IMR-90 (cell line): Measurements from ENCODE around the gene SPATA3. TPM values are rescaled to one million over a fixed set of nuclear protein-coding genes. Genes with fewer than 3 reads are reported as not detected.

ENCODE experiments used
- ATAC-seq: fragments of 200-7000 bp; cut with Tn5 transposase; 2 replicates; pipeline ENCODE4 v1.9.1; 2020; ENCODE audit warnings: low read depth, mild to moderate bottlenecking, moderate library complexity
- BruUV-seq: library from RNA; stranded (reverse); fragments of 400-500 nt; replicated peaks from 2 replicates; lab custom pipeline; 2021; lab: Mats Ljungman, UMichigan
- CTCF ChIA-PET: fragments of 300-600 bp; formaldehyde crosslinking; extraction: SDS; loops from one replicate; lab custom pipeline; 2021; ENCODE audit warnings: antibody characterized with exemption; lab: Yijun Ruan, JAX
- POLR2A ChIA-PET: fragments of 300-600 bp; sonication (Branson Sonifier 250); formaldehyde crosslinking; loops from one replicate; lab custom pipeline; 2022; ENCODE audit warnings: antibody characterized with exemption; ENCODE audit not compliant: unreplicated experiment; lab: Charles Lee
- DNase-seq: peaks from one replicate; pipeline ENCODE4 v3.0.0; 2013
- H2AFZ ChIP-seq: replicated peaks from 2 replicates; pipeline ENCODE3; 2013; ENCODE audit warnings: low read length, mild to moderate bottlenecking; ENCODE audit not compliant: poor library complexity
- H2AK5ac ChIP-seq: 2 replicates; pipeline ENCODE4 v1.6.1; 2013; ENCODE audit warnings: low read depth, low read length, inconsistent platforms
- H2AK9ac ChIP-seq: replicated peaks from 2 replicates; pipeline ENCODE3; 2013; ENCODE audit warnings: mild to moderate bottlenecking, low read depth, low read length, moderate library complexity; ENCODE audit not compliant: poor library complexity
- H2BK120ac ChIP-seq: 2 replicates; pipeline ENCODE4 v1.6.1; 2013; ENCODE audit warnings: low read depth, low read length, inconsistent platforms
- H2BK15ac ChIP-seq: 3 replicates; pipeline ENCODE4 v1.6.1; 2013; ENCODE audit warnings: low read depth, low read length, inconsistent platforms
- H2BK20ac ChIP-seq: 2 replicates; pipeline ENCODE4 v1.6.1; 2013; ENCODE audit warnings: low read depth, mild to moderate bottlenecking, inconsistent platforms, low read length, moderate library complexity
- H2BK5ac ChIP-seq: 2 replicates; pipeline ENCODE4 v1.6.1; 2013; ENCODE audit warnings: mild to moderate bottlenecking, low read depth, low read length, inconsistent platforms; ENCODE audit not compliant: poor library complexity, severe bottlenecking
- H3K14ac ChIP-seq: replicated peaks from 2 replicates; pipeline ENCODE4 v1.6.1; 2013; ENCODE audit warnings: low read depth, low read length, inconsistent platforms
- H3K18ac ChIP-seq: 2 replicates; pipeline ENCODE4 v1.6.1; 2013; ENCODE audit warnings: low read depth, low read length, control low read depth
- H3K23ac ChIP-seq: 2 replicates; pipeline ENCODE4 v1.6.1; 2013; ENCODE audit warnings: low read depth, low read length, inconsistent platforms
- H3K27ac ChIP-seq: 2 replicates; pipeline ENCODE4 v1.5.1; 2013; ENCODE audit warnings: mild to moderate bottlenecking, control low read depth, low read length; ENCODE audit not compliant: insufficient read depth
- H3K27me3 ChIP-seq: 2 replicates; pipeline ENCODE4 v1.6.1; 2013; ENCODE audit warnings: low read length; ENCODE audit not compliant: control insufficient read depth, insufficient read depth
- H3K36me3 ChIP-seq: 2 replicates; pipeline ENCODE4 v1.6.1; 2013; ENCODE audit warnings: low read length, mixed read lengths; ENCODE audit not compliant: control insufficient read depth, insufficient read depth
- H3K4ac ChIP-seq: 2 replicates; pipeline ENCODE4 v1.6.1; 2013; ENCODE audit warnings: low read depth, low read length, inconsistent platforms
- H3K4me1 ChIP-seq: 2 replicates; pipeline ENCODE4 v1.6.1; 2013; ENCODE audit warnings: low read length, mixed read lengths; ENCODE audit not compliant: control insufficient read depth, insufficient read depth
- H3K4me2 ChIP-seq: 2 replicates; pipeline ENCODE4 v1.6.1; 2013; ENCODE audit warnings: low read depth, mild to moderate bottlenecking, control low read depth, low read length, moderate library complexity
- H3K4me3 ChIP-seq: 2 replicates; pipeline ENCODE4 v1.5.1; 2013; ENCODE audit warnings: low read depth, mild to moderate bottlenecking, control low read depth, low read length, moderate library complexity; ENCODE audit not compliant: insufficient read depth
- H3K56ac ChIP-seq: 2 replicates; pipeline ENCODE4 v1.6.1; 2013; ENCODE audit warnings: low read length, inconsistent platforms; ENCODE audit not compliant: insufficient read depth; ENCODE audit errors: extremely low read depth
- H3K79me1 ChIP-seq, 2 experiments: 2 replicates each; pipeline ENCODE4 v1.6.1; 2013; ENCODE audit warnings: low read length in 2 of 2, inconsistent platforms in 1 of 2, low read depth in 1 of 2
- H3K9ac ChIP-seq: 2 replicates; pipeline ENCODE4 v1.6.1; 2013; ENCODE audit warnings: low read depth, low read length, control low read depth
- H3K9me1 ChIP-seq: 2 replicates; pipeline ENCODE4 v1.6.1; 2013; ENCODE audit warnings: low read length, inconsistent platforms; ENCODE audit not compliant: insufficient read depth
- H3K9me3 ChIP-seq: 2 replicates; pipeline ENCODE4 v1.6.1; 2013; ENCODE audit warnings: low read length; ENCODE audit not compliant: control insufficient read depth, insufficient read depth
- H4K20me1 ChIP-seq: 2 replicates; pipeline ENCODE4 v1.6.1; 2013; ENCODE audit warnings: low read length, inconsistent platforms; ENCODE audit not compliant: insufficient read depth
- H4K5ac ChIP-seq: 2 replicates; pipeline ENCODE4 v1.6.1; 2013; ENCODE audit warnings: mild to moderate bottlenecking, low read depth, low read length, control low read depth
- H4K8ac ChIP-seq, 2 experiments: 2 replicates each; pipeline ENCODE4 v1.6.1; 2013; ENCODE audit warnings: low read depth in 2 of 2, low read length in 2 of 2, control low read depth in 1 of 2, inconsistent platforms in 1 of 2
- H4K91ac ChIP-seq: 2 replicates; pipeline ENCODE4 v1.6.1; 2013; ENCODE audit warnings: low read depth, low read length, inconsistent platforms; ENCODE audit not compliant: insufficient read depth
- BHLHE40 ChIP-seq: fragments of 150-350 bp; IDR thresholded peaks from 2 replicates; pipeline ENCODE4 v1.6.1; 2016; ENCODE audit warnings: mild to moderate bottlenecking, low read depth, low read length
- CEBPB ChIP-seq: IDR thresholded peaks from 2 replicates; pipeline ENCODE4 v1.6.1; 2012; ENCODE audit warnings: low read depth, low read length, improper control_type of control experiment
- CTCF ChIP-seq: conservative IDR thresholded peaks from 2 replicates; pipeline ENCODE4 v1.5.1; 2012; ENCODE audit warnings: mild to moderate bottlenecking, low read depth, low read length, improper control_type of control experiment
- FOS ChIP-seq: fragments of 150-350 bp; IDR thresholded peaks from 2 replicates; pipeline ENCODE4 v1.6.1; 2016; ENCODE audit warnings: low read depth, low read length
- MAFK ChIP-seq: IDR thresholded peaks from 2 replicates; pipeline ENCODE4 v1.6.1; 2012; ENCODE audit warnings: low read depth, low read length, improper control_type of control experiment
- NFE2L2 ChIP-seq: fragments of 150-350 bp; IDR thresholded peaks from 2 replicates; pipeline ENCODE4 v1.6.1; 2016; ENCODE audit warnings: low read depth, mild to moderate bottlenecking, low read length
- POLR2A ChIP-seq: IDR thresholded peaks from 2 replicates; pipeline ENCODE4 v1.6.1; 2012; ENCODE audit warnings: mild to moderate bottlenecking, low read depth, low read length
- RAD21 ChIP-seq: IDR thresholded peaks from 2 replicates; pipeline ENCODE4 v1.6.1; 2012; ENCODE audit warnings: low read length, improper control_type of control experiment
- RCOR1 ChIP-seq: IDR thresholded peaks from 2 replicates; pipeline ENCODE4 v1.6.1; 2012; ENCODE audit warnings: mild to moderate bottlenecking, low read length, improper control_type of control experiment; ENCODE audit not compliant: insufficient replicate concordance
- SMC3 ChIP-seq: fragments of 150-350 bp; IDR thresholded peaks from 2 replicates; pipeline ENCODE4 v1.6.1; 2016; ENCODE audit warnings: low read depth, mild to moderate bottlenecking, antibody characterized with exemption, low read length, moderate library complexity
- WGBS, 2 experiments: methylation state at CpG; one replicate each; pipeline versions ENCODE4 v1.1.5 to v1.1.7; 2013; ENCODE audit warnings: missing lambda C conversion rate in 2 of 2; ENCODE audit not compliant: insufficient read length in 1 of 2; ENCODE audit errors: extremely low coverage in 2 of 2; 5-methylcytosine and 5-hydroxymethylcytosine counted together
- dilution Hi-C: fragments of 300-500 bp; cut with HindIII; formaldehyde crosslinking; loops from one replicate; pipeline ENCODE4 v1.14.3; 2018; ENCODE audit warnings: low sequenced_read_pairs; ENCODE audit not compliant: unreplicated experiment
- in situ Hi-C: fragments of 300-500 bp; cut with MboI; formaldehyde crosslinking; loops from 3 replicates; pipeline ENCODE4 v1.14.3; 2019; ENCODE audit warnings: low sequenced_read_pairs, inconsistent platforms, mixed read lengths
- intact Hi-C: fragments of 100-400 bp; cut with micrococcal nuclease; formaldehyde crosslinking; loops from 2 replicates; pipeline ENCODE4 v1.10.0; 2022
- polyA plus RNA-seq, 3 experiments: library from polyadenylated mRNA; depleted of rRNA; stranded (reverse); fragments of >200 nt; gene quantifications; 2 replicates each; pipeline ENCODE4 v1.2.3, GENCODE V29; 2012; ENCODE audit warnings: low replicate concordance in 1 of 3
- total RNA-seq: library from RNA; depleted of rRNA; stranded (reverse); fragments of >200 nt; gene quantifications from 2 replicates; pipeline ENCODE4 v1.2.3, GENCODE V29; 2012
- TF ChIP-seq, protein P1 (sequence below): fragments of 150-350 bp; IDR thresholded peaks from 2 replicates; pipeline ENCODE4 v1.6.1; 2017; ENCODE audit warnings: mild to moderate bottlenecking, antibody characterized with exemption, low read length, low read depth
- TF ChIP-seq, protein P2 (sequence below): fragments of 150-350 bp; IDR thresholded peaks from 2 replicates; pipeline ENCODE4 v1.6.1; 2016; ENCODE audit warnings: low read depth, mild to moderate bottlenecking, low read length, moderate library complexity, borderline replicate concordance

The SPATA3 gene
- total and polyA plus RNA-seq, 2 of the 4 experiments (the other 2 are of a cell fraction), result not detected

- in situ Hi-C loops, result no loop called here
- no peak overlapping the region for H4K91ac ChIP-seq
Observed at GRCh38 chr2:231050018-231050901, 54.3 kb downstream of the SPATA3 start.

More at GRCh38 chr2:231050018-231050901, 54.3 kb downstream of the SPATA3 start:
- ChIA-PET CTCF (interaction anchor here (0.6 kb wide), 1 partner anchor 63 kb away, joined by 3 read pairs; no protein-coding TSS in a partner anchor), POLR2A (no interaction called here)
- Histone ChIP-seq H2BK120ac (no peak overlapping the region), H3K23ac (no peak overlapping the region), H2AK9ac (no peak overlapping the region), H3K4ac (no peak overlapping the region), H3K4me2 (no peak overlapping the region), H3K9me1 (peaks cover 8% of the 10 kb centered on the region; the same call in 1 of the 2 replicates), H4K20me1 (no peaks in the 10 kb centered on the region), H3K56ac (no peak overlapping the region), H3K79me1 (no peaks in the 10 kb centered on the region), H4K8ac (no peak overlapping the region), H3K27ac (no peak overlapping the region), H3K14ac (no peak overlapping the region), H3K27me3 (peaks cover 36% of the 10 kb centered on the region), H3K4me1 (no peaks in the 10 kb centered on the region), H3K4me3 (no peak overlapping the region), H3K18ac (no peak overlapping the region), H3K9ac (no peak overlapping the region), H2BK20ac (no peak overlapping the region), H3K36me3 (no peaks in the 10 kb centered on the region), H4K5ac (no peak overlapping the region), H2AFZ (no peak overlapping the region), H2AK5ac (no peak overlapping the region), H3K9me3 (no peaks in the 10 kb centered on the region), H2BK5ac (no peak overlapping the region), H2BK15ac (no peak overlapping the region)
- no TSS peak for BruUV-seq
- dilution Hi-C loops, result no loop called here
- ATAC-seq (no peak), DNase-seq (no peak)
- no peak for TF ChIP-seq CEBPB
- no peak for TF ChIP-seq BHLHE40
- no peak for TF ChIP-seq CTCF
- no peak for TF ChIP-seq NFE2L2
- TF ChIP-seq FOS, result no peak
- TF ChIP-seq SMC3, result no peak
- no peak for TF ChIP-seq RCOR1
- TF ChIP-seq, protein P1, sequence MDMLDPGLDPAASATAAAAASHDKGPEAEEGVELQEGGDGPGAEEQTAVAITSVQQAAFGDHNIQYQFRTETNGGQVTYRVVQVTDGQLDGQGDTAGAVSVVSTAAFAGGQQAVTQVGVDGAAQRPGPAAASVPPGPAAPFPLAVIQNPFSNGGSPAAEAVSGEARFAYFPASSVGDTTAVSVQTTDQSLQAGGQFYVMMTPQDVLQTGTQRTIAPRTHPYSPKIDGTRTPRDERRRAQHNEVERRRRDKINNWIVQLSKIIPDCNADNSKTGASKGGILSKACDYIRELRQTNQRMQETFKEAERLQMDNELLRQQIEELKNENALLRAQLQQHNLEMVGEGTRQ, result no peak
- TF ChIP-seq, protein P2, sequence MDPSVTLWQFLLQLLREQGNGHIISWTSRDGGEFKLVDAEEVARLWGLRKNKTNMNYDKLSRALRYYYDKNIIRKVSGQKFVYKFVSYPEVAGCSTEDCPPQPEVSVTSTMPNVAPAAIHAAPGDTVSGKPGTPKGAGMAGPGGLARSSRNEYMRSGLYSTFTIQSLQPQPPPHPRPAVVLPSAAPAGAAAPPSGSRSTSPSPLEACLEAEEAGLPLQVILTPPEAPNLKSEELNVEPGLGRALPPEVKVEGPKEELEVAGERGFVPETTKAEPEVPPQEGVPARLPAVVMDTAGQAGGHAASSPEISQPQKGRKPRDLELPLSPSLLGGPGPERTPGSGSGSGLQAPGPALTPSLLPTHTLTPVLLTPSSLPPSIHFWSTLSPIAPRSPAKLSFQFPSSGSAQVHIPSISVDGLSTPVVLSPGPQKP, result no peak
- no peak for TF ChIP-seq MAFK
- no peak for TF ChIP-seq RAD21
- TF ChIP-seq POLR2A, result no peak
- 36% methylated on average over 3 of the region's 9 CpGs; no CpG with 5 or more reads in 1 of the 2 experiments for WGBS, 2 experiments
- intact Hi-C loops, result no loop called here
